Measurements from ENCODE around the gene METTL25B.

The METTL25B gene

GRCh38 chr1:156727926-156728598 lies at the start of gene METTL25B:
Gene METTL25B (plus strand): TSS chr1:156728469. CDS start chr1:156729105, 636 bp downstream.
- DNase-seq = peak; percentile 83

- DNase-seq = no peak
Observed at GRCh38 chr1:156680056-156680455, 48.2 kb upstream of the METTL25B start.

- DNase-seq = no peak
Observed at GRCh38 chr1:156681196-156681960, 46.9 kb upstream of the METTL25B start.

- no peak for DNase-seq
Observed at GRCh38 chr1:156682166-156682890, 45.9 kb upstream of the METTL25B start.

GRCh38 chr1:156684227-156684782 lies 44.0 kb upstream of the METTL25B start:
- DNase-seq = no peak

- peak; percentile 61 for DNase-seq
Observed at GRCh38 chr1:156689035-156689952, 39.0 kb upstream of the METTL25B start.

DNA sequence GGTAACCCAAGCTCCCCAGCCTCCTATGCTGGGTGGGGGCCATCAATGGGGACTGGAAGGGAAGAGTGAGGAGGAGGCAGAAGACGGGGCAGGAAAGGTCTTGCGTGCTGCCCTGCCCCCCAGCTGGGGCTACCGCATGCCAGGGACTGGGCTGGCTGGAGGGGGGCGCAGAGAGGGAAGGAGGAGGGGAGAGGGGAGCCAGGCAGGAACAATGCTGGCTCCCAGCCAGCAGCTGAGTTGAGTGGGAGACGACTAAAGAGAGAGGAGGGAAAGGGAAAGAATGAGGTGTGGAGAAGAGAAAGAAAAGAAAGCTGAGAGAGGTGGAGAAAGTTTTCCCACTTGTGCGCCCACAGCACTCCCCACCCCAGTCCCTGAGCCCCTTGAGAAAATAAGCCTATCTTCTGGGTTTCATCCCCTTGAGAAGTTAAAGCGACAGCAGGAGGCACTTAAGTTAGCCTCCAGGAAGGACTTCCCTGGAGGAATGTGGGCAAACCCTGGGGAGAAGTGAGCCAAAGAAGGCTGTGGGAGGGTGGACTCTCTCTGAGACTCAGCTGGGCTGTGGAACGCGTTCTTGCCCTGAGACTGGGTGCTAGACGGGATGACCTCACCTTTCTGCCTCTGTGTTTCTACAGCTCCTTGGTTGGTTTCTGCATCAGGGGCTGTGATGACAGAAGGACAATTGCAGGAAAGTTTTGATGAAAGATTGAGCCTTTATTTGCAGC lies 38.2 kb upstream of the METTL25B start:
- DNase-seq = no peak

DNA sequence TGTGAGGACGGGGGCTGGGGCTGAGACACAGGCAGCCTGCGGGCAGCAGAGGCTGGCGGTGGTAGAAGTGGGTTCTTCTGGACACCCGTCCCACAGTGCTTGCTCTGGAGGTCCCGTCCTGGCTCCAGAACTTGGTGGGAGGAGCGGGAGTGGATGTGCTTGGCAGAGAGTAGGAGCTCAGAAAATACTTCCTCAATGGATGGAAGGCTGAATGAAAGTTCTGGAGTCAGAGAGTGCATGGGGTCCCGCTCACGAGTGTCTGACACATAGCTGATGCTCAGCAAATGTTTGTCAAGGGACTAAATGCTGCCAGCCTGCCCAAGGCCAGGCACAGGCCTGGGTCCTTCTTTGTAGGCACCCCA lies 37.6 kb upstream of the METTL25B start:
- DNase-seq = no peak

DNA sequence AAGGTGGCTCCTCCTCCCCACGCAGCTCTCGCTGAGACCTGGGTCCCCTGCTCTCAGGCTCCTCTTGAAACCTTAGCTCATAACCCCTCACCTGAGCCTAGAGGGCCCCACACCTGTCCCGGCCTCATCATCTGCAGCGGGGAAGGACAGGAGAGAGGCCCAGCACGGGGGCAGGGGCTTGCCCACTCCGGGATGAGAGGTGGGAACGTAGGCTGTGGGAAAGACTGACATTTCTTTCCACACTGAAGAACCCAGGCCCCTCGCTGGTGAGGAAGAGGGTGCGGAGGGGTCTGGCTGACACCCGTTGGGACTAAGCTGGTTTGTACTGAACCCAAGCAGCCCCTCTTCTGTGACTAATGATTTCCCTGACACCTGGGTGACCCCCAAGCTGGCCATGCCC lies 37.1 kb upstream of the METTL25B start:
- no peak for DNase-seq

DNA sequence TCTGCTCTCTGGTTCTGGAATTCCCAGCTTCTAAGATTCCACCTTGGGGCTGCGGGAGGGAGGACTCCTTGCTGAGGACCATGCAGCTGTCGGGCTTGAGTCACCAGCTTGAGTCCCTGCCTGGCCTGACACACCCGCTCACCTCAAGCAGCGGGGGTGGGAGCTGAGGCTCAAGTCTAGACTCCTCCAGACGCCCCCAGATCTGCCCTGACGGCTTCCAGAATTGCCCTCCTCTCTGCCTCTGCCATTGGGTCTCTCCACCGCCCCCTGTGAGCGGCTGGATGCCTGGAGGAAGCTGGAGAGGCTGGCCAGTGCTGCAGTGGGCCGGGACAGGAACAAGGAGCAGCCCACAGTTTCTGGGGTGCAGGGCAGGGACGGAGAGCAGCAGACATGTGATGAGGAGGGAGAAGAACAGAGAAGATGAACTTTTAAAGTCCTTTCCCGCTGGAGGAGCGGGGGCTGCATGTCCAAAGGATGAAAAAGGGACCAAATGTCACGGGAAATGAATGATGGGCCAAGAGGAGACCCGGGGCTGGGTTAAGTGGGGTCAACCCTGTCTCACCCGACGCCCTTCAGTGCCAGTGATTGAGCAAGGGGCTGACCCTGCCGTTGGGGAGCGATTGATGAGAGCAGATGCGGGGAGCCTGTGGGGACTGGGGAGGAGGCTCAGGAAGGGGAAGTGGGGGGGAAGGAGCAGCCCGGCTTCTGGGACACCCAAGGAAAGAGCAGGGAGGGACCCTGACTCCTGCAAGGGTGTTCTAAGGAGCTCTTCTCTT lies 36.4 kb upstream of the METTL25B start:
- no peak for DNase-seq

DNA sequence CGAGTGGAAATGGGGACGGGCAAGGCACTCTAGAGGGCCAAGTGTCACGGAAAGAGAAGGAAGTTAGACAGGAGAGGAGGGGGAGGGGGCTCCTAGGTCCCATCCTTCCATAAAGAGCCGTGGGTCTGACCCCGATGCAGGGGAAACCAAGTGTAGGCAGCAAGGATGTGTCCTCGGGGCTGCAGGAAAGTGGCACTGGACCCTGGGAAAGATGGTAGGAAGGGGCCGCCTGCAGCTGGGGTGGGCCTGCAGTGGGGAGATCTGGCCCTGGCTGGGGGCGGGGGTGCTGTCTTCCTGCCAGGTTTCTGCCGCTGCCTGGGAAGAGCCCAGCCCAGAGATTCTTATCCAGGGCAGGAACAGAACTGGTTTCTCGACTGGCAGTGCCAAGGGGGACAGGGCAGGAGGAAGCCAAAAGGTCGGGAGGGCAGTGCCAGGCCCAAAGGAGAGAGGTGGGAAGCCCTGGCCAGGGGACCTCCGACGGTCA lies 35.8 kb upstream of the METTL25B start:
- DNase-seq = no peak

DNA sequence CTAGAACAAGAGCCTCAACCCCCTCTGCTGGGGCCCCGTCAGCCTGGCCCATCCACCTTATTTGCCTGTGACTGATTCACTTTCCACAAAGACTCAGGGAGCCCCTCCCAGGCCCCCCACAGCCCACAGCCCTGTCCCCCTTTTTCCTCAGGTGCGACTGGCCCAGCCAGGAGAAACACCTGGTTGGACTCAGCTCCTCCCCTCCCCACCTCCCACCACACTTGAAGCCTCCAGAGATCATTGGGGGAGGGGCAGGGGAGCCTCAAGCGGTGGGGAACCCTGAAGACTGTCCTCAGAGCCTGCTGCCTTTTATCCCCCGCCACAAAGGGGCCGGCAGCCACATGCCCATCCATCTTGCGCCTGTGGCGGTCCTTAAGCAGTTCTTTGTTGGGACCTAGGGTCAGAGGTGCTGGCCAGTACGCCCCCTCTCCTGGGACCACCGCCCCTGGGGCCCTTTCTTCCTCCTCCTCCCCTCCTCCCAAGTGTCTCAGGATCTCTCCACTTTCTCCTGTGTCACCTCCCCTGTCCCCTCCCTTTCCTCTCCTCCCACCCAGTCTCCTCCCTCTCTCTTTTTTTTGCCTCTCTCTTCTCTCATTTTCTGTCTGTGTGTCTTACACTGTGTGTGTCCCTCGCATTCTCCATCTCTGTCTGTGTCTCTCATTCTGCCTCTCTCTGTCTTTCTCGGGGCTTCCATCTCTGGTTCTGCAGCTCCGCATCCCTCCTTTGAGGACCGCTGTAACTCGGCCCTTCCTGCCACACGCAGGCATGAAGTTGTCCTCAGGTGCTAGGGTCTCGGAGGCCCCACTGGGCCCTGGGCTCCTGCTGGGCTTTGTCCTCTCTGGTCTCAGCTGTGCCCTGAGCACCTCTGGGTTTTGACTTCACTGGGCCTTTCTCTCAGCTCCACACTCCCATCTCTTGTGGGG lies 35.1 kb upstream of the METTL25B start:
- no peak for DNase-seq

GRCh38 chr1:156693848-156694689 lies 34.2 kb upstream of the METTL25B start:
- no peak for DNase-seq

GRCh38 chr1:156694690-156694962 lies 33.6 kb upstream of the METTL25B start:
- DNase-seq = no peak

DNA sequence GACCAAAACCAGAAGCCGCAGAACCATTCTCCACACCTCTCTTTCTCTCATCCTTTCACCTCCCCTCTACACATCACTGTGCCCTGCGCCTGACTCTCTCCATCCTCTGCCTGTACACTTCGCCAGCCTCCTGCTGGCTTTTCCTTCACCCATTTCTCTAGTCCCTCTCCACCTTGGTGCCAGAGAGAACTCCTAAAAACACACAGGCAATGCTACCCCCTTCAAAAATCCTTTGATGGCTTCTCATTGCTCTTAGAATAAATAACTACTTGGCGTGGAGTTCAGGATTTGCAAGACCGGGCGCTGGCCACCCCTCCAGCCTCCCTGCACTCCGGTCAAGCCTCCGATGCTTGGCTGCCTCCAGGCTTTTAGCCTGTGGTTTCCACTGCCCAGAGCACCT lies 31.5 kb upstream of the METTL25B start:
- no peak for DNase-seq

DNA sequence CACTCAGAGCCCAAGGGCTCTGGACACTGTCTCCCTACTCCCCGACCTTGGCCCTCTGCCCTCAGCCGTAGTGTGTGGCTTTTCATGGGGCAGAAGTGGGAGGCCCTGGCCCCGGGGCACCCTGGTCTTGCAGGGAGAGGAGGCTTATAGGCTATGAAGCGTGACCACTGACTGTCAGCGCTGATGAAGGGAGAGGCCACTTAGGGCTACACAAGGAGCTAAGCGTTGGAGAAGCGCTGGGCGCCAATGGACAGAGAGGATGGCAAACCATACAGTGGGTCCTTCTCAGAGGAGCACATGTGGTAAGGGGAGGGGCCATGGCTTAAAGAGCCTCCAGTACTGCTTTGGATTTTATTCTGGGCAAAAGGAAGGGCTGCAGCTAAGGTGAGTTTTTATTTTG lies 30.8 kb upstream of the METTL25B start:
- no peak for DNase-seq

- DNase-seq = no peak
Observed at GRCh38 chr1:156698995-156699394, 29.3 kb upstream of the METTL25B start.

GRCh38 chr1:156700736-156701531 lies 27.3 kb upstream of the METTL25B start:
- DNase-seq = no peak

Data from T1000 (cell line).